GM12892 (cell line): Measurements from ENCODE around the gene ETV5.

Experiments used
- POLR2A ChIP-seq: IDR thresholded peaks from 2 replicates; pipeline ENCODE4 v1.6.1; 2011; ENCODE audit warnings: low read depth, low read length, control low read depth
- POLR2AphosphoS5 ChIP-seq: IDR thresholded peaks from 2 replicates; pipeline ENCODE4 v1.6.1; 2011; ENCODE audit warnings: low read depth, low read length, control low read depth

DNA sequence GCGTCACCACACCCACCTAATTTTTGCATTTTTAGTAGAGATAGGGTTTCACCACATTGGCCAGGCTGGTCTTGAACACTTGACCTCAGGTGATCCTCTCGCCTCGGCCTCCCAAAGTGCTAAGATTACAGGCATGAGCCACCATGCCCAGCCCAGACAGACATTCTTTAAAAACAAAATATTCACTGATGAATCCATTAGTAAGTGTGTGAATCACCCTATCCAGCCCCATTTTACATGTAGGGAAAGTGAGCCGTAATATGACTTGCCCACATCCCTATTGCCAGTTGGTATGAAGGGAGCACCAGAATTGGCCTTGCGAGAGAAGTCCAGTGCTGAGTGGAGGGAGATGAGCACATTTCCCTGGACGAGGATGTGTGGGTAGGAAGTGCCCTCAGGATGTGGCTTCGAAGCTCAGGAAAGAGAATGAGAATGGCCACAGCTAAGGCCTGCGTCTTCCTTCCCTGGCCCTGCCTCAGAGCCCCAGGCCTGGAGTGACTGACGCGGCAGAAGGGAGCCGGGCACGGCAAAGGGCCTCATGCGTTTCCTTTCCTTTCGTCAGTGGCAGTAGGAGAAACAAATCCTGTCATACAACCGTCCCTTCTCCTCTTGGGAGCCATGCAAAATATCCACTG, 28.3 kb upstream of the ETV5 start:
- TF ChIP-seq POLR2AphosphoS5 (no peak), POLR2A (no peak)
